Transverse colon (tissue), 4 donors: Measurements from ENCODE around the gene RSPRY1.

Experiments
- CTCF ChIP-seq, 5 experiments: fragments of 200-600 bp in 3 of 5; fragments of 450-650 bp in 2 of 5; sonication (generic) in 3 of 5; IDR thresholded peaks; 1 replicate in 2 of 5; 2 replicates in 3 of 5; pipeline ENCODE4 v1.5.1; 2016 to 2017; ENCODE audit warnings: antibody characterized with exemption in 5 of 5, inconsistent platforms in 3 of 5, mild to moderate bottlenecking in 2 of 5, moderate library complexity in 1 of 5
- EP300 ChIP-seq: sonication (generic); formaldehyde crosslinking; IDR thresholded peaks from one replicate; pipeline ENCODE4 v1.6.1; 2017; ENCODE audit warnings: antibody characterized with exemption, low read depth
- POLR2A ChIP-seq: fragments of 450-650 bp; IDR thresholded peaks from one replicate; pipeline ENCODE4 v1.6.1; 2016; ENCODE audit warnings: antibody characterized with exemption, mild to moderate bottlenecking, moderate library complexity
- POLR2AphosphoS5 ChIP-seq, 3 donors: sonication (generic); formaldehyde crosslinking; IDR thresholded peaks; one replicate each; pipeline ENCODE4 v1.6.1; 2016; ENCODE audit warnings: antibody characterized with exemption in 3 of 3

GRCh38 chr16:57251352-57251751, 65.2 kb downstream of the RSPRY1 start:
- no peak for TF ChIP-seq CTCF (IDR thresholded peaks at IDR 0.05)
- no peak for TF ChIP-seq EP300
- no peak for TF ChIP-seq POLR2AphosphoS5 (IDR thresholded peaks at IDR 0.05)
- TF ChIP-seq POLR2A: no peak
